PC-9 (cell line): ENCODE measurements around the gene PAPSS2.
"Not testable (repeated sequence)": the region's sequence is repeated elsewhere in the genome, so short reads cannot be mapped to it uniquely, and the experiment has no call there.

Experiments used
- CTCF ChIP-seq: fragments of 200-600 bp; sonication (generic); conservative IDR thresholded peaks from 2 replicates; pipeline ENCODE4 v1.6.1; 2017; ENCODE audit warnings: mixed run types, antibody characterized with exemption, mild to moderate bottlenecking, moderate library complexity
- EZH2 ChIP-seq: fragments of 200-600 bp; sonication (generic); IDR thresholded peaks from 2 replicates; pipeline ENCODE4 v1.8.0; 2017; ENCODE audit warnings: antibody characterized with exemption, low read depth

- not testable (repeated sequence) for TF ChIP-seq CTCF, EZH2
Observed at GRCh38 chr10:87644500-87644899, 15.2 kb upstream of the PAPSS2 start.
